GM19099 (cell line): ENCODE measurements around the gene IFIH1.

Source experiments
- POLR2A ChIP-seq: IDR thresholded peaks from 3 replicates; pipeline ENCODE4 v1.6.1; 2011; ENCODE audit warnings: low read depth; ENCODE audit not compliant: insufficient read length; ENCODE audit errors: extremely low read depth

The IFIH1 gene

GRCh38 chr2:162253435-162253834 is 65.0 kb downstream of the IFIH1 start:
- TF ChIP-seq POLR2A = no peak

DNA sequence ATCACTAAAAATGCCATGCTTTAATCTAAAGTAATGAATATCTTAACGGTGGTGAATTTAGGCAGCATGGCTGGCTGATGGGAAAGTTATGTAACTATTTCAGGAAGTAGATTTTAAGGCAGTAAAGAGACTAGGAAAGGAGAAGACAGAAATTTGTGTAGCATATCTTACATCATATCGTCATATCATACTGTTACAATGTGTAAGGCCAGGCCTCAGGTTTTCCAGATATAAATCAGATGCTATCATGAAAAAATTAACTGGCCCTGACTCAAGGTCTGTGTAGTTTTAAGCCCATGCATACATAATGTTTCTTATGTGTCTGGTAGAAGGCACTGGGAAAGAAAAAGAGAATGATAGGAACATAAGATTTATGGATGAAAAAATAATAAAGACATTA is 66.3 kb downstream of the IFIH1 start:
- TF ChIP-seq POLR2A = no peak

GRCh38 chr2:162245781-162246180 is 72.7 kb downstream of the IFIH1 start:
- no peak for TF ChIP-seq POLR2A

GRCh38 chr2:162245061-162245460 is 73.4 kb downstream of the IFIH1 start:
- TF ChIP-seq POLR2A = no peak

- TF ChIP-seq POLR2A = no peak
Observed at GRCh38 chr2:162244541-162245031, 73.9 kb downstream of the IFIH1 start.

DNA sequence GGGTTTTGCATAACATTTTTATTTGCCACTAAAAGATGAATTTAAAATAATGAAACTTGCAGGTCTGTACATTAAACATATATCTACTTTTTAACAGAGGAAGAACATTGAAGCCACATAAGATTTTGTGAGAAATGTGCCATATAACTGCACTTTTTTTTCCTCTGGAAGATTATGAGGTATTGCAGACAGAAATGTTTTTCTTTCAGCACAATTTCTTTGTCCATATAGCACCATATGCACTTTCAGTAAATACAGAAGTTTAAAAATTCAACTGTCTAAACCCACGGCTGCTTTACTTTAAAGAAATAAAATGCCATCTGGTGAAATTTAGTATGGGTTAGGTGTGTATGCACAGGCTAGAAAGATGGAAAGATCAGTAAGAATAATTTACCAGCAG is 74.8 kb downstream of the IFIH1 start:
- no peak for TF ChIP-seq POLR2A

DNA sequence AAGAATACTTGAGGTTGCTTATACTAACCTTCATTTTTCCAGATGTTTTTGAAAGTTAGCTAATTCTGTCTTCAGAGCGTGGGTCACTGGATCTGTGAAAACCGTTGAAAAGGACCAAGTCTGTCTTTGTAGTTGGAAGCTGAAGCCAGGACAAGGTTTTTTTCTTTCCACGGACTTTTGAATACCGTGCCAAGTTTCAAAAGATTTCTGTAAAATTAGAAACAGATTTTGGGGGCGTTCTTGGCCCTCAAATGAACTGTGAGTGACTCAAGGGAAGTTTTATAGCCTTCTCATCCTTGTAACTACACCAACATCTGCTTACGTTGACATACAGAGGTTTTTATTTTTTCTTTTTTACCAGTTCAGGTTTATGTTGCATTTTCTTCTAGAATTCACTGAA is 75.2 kb downstream of the IFIH1 start, which contains the start of gene FAP:
Gene FAP, minus strand, starts transcription at position 152 of the 400 bp plus-strand sequence. Its CDS starts 118 bp downstream, at position 34.
- TF ChIP-seq POLR2A = no peak

- TF ChIP-seq POLR2A = no peak
Observed at GRCh38 chr2:162242586-162243280, 75.8 kb downstream of the IFIH1 start.

GRCh38 chr2:162241571-162241970 is 76.9 kb downstream of the IFIH1 start:
- no peak for TF ChIP-seq POLR2A

- no peak for TF ChIP-seq POLR2A
Observed at GRCh38 chr2:162234620-162235462, 83.6 kb downstream of the IFIH1 start.

- TF ChIP-seq POLR2A = no peak
Observed at GRCh38 chr2:162233197-162233596, 85.3 kb downstream of the IFIH1 start.

DNA sequence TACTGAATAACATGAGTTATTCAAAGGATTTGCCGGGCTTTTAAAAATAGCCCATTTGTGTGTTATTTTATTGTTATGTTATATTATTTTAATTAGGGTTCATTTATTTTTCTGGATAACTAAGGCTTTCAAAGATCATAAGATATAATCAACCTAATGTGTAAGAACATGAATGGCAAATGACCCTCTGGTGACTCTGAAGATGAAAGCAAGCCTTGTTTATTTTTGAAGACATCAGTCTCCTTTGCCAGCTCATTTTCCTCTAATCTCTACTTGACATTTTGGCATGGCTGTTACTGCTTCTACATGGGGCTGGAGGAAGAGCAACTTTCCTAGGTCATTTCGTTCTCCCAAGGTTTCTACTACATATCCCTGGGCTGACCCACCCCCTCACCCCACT is 85.8 kb downstream of the IFIH1 start:
- TF ChIP-seq POLR2A = no peak

DNA sequence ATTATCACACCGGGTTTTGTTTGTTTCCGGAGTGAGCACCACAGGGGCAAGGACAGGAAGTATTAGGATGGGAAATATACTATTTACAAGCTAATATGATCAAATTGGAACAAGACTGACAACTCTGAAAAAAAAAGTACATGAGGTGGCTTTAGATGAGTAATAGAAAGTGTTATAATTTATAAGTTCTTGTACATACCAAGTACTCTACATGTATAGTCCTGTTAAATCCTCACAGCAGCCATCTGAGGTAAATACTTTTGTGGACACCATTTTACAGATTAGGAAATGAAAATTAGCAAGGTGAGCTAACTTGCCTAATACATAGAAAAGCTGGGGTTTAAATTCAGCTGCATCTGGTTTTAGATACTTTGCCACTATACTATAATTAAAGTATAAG is 86.5 kb downstream of the IFIH1 start:
- TF ChIP-seq POLR2A = no peak

GRCh38 chr2:162230761-162231160 is 87.7 kb downstream of the IFIH1 start:
- TF ChIP-seq POLR2A = no peak

- TF ChIP-seq POLR2A = no peak
Observed at GRCh38 chr2:162226836-162227235, 91.6 kb downstream of the IFIH1 start.

DNA sequence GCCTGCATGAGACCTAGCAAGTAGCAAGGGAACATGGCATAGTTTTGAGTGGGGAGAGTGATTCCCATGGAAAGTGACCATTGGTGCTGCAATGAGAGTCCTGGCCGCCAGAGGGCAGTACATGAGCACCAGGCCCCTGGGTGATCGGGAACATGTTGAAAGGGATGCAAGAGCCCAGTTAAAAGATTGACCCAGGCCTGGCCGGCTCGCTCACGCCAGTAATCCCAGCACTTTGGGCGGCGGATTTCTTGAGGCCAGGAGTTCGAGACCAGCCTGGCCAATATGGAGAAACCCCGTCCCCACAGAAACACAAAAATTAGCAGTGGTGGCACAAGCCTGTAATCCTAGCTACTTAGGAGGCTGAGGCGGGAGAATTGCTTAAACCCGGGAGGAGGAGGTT is 97.4 kb downstream of the IFIH1 start:
- no peak for TF ChIP-seq POLR2A
